Hepatocyte (in vitro differentiated cells): ENCODE data around the gene CD55. TPM values are rescaled to one million over a fixed set of nuclear protein-coding genes. Genes with fewer than 3 reads are reported as not detected.

Source experiments
- DNase-seq: peaks from one replicate; pipeline ENCODE4 v3.0.0-alpha.2; 2016; ENCODE audit warnings: low spot score
- H2AFZ ChIP-seq: fragments of 200-600 bp; sonication (generic); 2 replicates; pipeline ENCODE4 v1.6.0; 2016; ENCODE audit warnings: antibody characterized with exemption, mild to moderate bottlenecking
- H3K27ac ChIP-seq: fragments of 200-600 bp; sonication (generic); 2 replicates; pipeline ENCODE4 v1.5.1; 2016; ENCODE audit warnings: mild to moderate bottlenecking
- H3K27me3 ChIP-seq: fragments of 200-600 bp; sonication (generic); 2 replicates; pipeline ENCODE4 v1.6.1; 2016
- H3K36me3 ChIP-seq: fragments of 200-600 bp; sonication (generic); replicated peaks from 2 replicates; pipeline ENCODE4 v1.5.1; 2016; ENCODE audit warnings: low read depth; ENCODE audit not compliant: insufficient read depth
- H3K4me1 ChIP-seq: fragments of 200-600 bp; sonication (generic); 2 replicates; pipeline ENCODE4 v1.5.1; 2016; ENCODE audit warnings: mild to moderate bottlenecking, moderate library complexity; ENCODE audit not compliant: insufficient read depth
- H3K4me2 ChIP-seq: fragments of 200-600 bp; sonication (generic); 2 replicates; pipeline ENCODE4 v1.6.0; 2016
- H3K4me3 ChIP-seq: fragments of 200-600 bp; sonication (generic); 2 replicates; pipeline ENCODE4 v1.5.1; 2016; ENCODE audit warnings: mild to moderate bottlenecking
- H3K79me2 ChIP-seq: fragments of 200-600 bp; sonication (generic); 2 replicates; pipeline ENCODE4 v1.6.0; 2017; ENCODE audit warnings: mild to moderate bottlenecking
- H3K9me2 ChIP-seq: fragments of 200-600 bp; sonication (generic); replicated peaks from 2 replicates; pipeline ENCODE4 v1.6.0; 2017; ENCODE audit warnings: mild to moderate bottlenecking; ENCODE audit not compliant: insufficient read depth
- H3K9me3 ChIP-seq: fragments of 200-600 bp; sonication (generic); 2 replicates; pipeline ENCODE4 v1.5.1; 2016; ENCODE audit warnings: low read depth, mild to moderate bottlenecking
- H4K20me1 ChIP-seq: fragments of 200-600 bp; sonication (generic); 2 replicates; pipeline ENCODE4 v1.6.0; 2016; ENCODE audit warnings: mild to moderate bottlenecking; ENCODE audit not compliant: insufficient read depth, poor library complexity, severe bottlenecking
- CTCF ChIP-seq: fragments of 200-600 bp; sonication (generic); IDR thresholded peaks from 2 replicates; pipeline ENCODE4 v1.5.1; 2016; ENCODE audit warnings: antibody characterized with exemption, mild to moderate bottlenecking; ENCODE audit not compliant: poor library complexity
- EZH2 ChIP-seq: fragments of 200-600 bp; sonication (generic); IDR thresholded peaks from 2 replicates; pipeline ENCODE4 v1.6.1; 2016; ENCODE audit warnings: antibody characterized with exemption, mild to moderate bottlenecking, borderline replicate concordance
- EZH2phosphoT487 ChIP-seq: fragments of 200-600 bp; sonication (generic); IDR thresholded peaks from one replicate; pipeline ENCODE4 v1.6.1; 2018; ENCODE audit warnings: antibody characterized with exemption, mild to moderate bottlenecking, low read depth, moderate library complexity; ENCODE audit not compliant: unreplicated experiment, severe bottlenecking
- WGBS: methylation state at CpG from one replicate; pipeline ENCODE4 v1.1.6; 2016; ENCODE audit warnings: low lambda C conversion rate; ENCODE audit errors: missing lambda C conversion rate; 5-methylcytosine and 5-hydroxymethylcytosine counted together
- polyA plus RNA-seq: library from polyadenylated mRNA; unstranded; fragments of >200 nt; fragmentation: Nextera tagmentation; extraction: Ambion mirVana; gene quantifications from 2 replicates; pipeline ENCODE4 v1.2.1, GENCODE V29; 2016
- total RNA-seq: library from RNA; depleted of rRNA; stranded (reverse); fragments of >200 nt; gene quantifications from 2 replicates; pipeline ENCODE4 v1.2.3, GENCODE V29; 2014

CD55 gene
- total and polyA plus RNA-seq, 2 experiments from 2014 or later: 41.1 to 57.5 TPM

GRCh38 chr1:207389728-207390464, 68.4 kb downstream of the CD55 start:
- Histone ChIP-seq H2AFZ (no peak overlapping the region), H3K36me3 (no peaks in the 10 kb centered on the region), H3K4me2 (no peak overlapping the region), H3K79me2 (no peaks in the 10 kb centered on the region), H3K27me3 (no peaks in the 10 kb centered on the region), H4K20me1 (no peaks in the 10 kb centered on the region), H3K9me3 (peaks cover 3% of the 10 kb centered on the region), H3K4me1 (no peaks in the 10 kb centered on the region), H3K9me2 (no peaks in the 10 kb centered on the region), H3K27ac (no peak overlapping the region), H3K4me3 (no peak overlapping the region)
- TF ChIP-seq CTCF (no peak), EZH2 (no peak), EZH2phosphoT487 (no peak)
- DNase-seq: no peak
- WGBS: 46% methylated on average over 1 of the region's 1 CpG

GRCh38 chr1:207393610-207394009, 72.1 kb downstream of the CD55 start:
- H2AFZ ChIP-seq: no peak overlapping the region
- 48% methylated on average over 4 of the region's 4 CpGs for WGBS
- DNase-seq: peak; percentile 57

GRCh38 chr1:207396168-207396746, 74.8 kb downstream of the CD55 start:
- no peaks in the 10 kb centered on the region for H4K20me1 ChIP-seq
- no peaks in the 10 kb centered on the region for H3K36me3 ChIP-seq
- no peak overlapping the region for H3K4me3 ChIP-seq
- H3K9me2 ChIP-seq: no peaks in the 10 kb centered on the region
- no peaks in the 10 kb centered on the region for H3K79me2 ChIP-seq
- no peak overlapping the region for H2AFZ ChIP-seq
- no peak for DNase-seq
- no peaks in the 10 kb centered on the region for H3K4me1 ChIP-seq
- H3K4me2 ChIP-seq: no peak overlapping the region
- no peaks in the 10 kb centered on the region for H3K9me3 ChIP-seq
- TF ChIP-seq EZH2 (no peak), EZH2phosphoT487 (no peak), CTCF (no peak)
- 90% methylated on average over 3 of the region's 3 CpGs for WGBS
- no peaks in the 10 kb centered on the region for H3K27me3 ChIP-seq
- H3K27ac ChIP-seq: no peak overlapping the region

More at GRCh38 chr1:207393610-207394009, 72.1 kb downstream of the CD55 start:
- TF ChIP-seq EZH2phosphoT487 (no peak), CTCF (no peak), EZH2 (no peak)
- H3K4me1 ChIP-seq: no peaks in the 10 kb centered on the region
- H3K4me2 ChIP-seq: no peak overlapping the region
- H4K20me1 ChIP-seq: no peaks in the 10 kb centered on the region
- H3K4me3 ChIP-seq: no peak overlapping the region
- no peaks in the 10 kb centered on the region for H3K9me3 ChIP-seq
- H3K27me3 ChIP-seq: no peaks in the 10 kb centered on the region
- H3K27ac ChIP-seq: no peak overlapping the region
- H3K79me2 ChIP-seq: no peaks in the 10 kb centered on the region
- no peaks in the 10 kb centered on the region for H3K36me3 ChIP-seq
- H3K9me2 ChIP-seq: no peaks in the 10 kb centered on the region
